H1 (cell line): Measurements from ENCODE around the gene PHTF2.

ENCODE experiments used
- BACH1 ChIP-seq: IDR thresholded peaks from 2 replicates; pipeline ENCODE4 v1.6.1; 2012; ENCODE audit warnings: low read length, improper control_type of control experiment
- EZH2 ChIP-seq: fragments of 200-600 bp; sonication (generic); IDR thresholded peaks from 2 replicates; pipeline ENCODE4 v1.7.1; 2012; ENCODE audit warnings: low read depth, mild to moderate bottlenecking, moderate library complexity, low read length, inconsistent platforms; ENCODE audit not compliant: severe bottlenecking
- JUND ChIP-seq: IDR thresholded peaks from 2 replicates; pipeline ENCODE4 v1.6.1; 2011; ENCODE audit warnings: mild to moderate bottlenecking, improper control_type of control experiment, low read length
- POLR2A ChIP-seq, 2 experiments: IDR thresholded peaks; 1 replicate in 1 of 2; 2 replicates in 1 of 2; pipeline ENCODE4 v1.6.1; 2011; ENCODE audit warnings: low read depth in 2 of 2, low read length in 2 of 2, mild to moderate bottlenecking in 2 of 2; ENCODE audit errors: control extremely low read depth in 1 of 2
- POLR2AphosphoS5 ChIP-seq: IDR thresholded peaks from 2 replicates; pipeline ENCODE4 v1.6.1; 2011; ENCODE audit warnings: low read depth, low read length
- RAD21 ChIP-seq, 2 experiments: IDR thresholded peaks in 1 of 2; conservative IDR thresholded peaks in 1 of 2; 2 replicates each; pipeline ENCODE4 v1.6.1; 2011; ENCODE audit warnings: low read depth in 2 of 2, low read length in 2 of 2, improper control_type of control experiment in 1 of 2, inconsistent platforms in 1 of 2, mild to moderate bottlenecking in 1 of 2, moderate library complexity in 1 of 2
- RNF2 ChIP-seq: fragments of 200-900, 300-1000 bp; sonication (generic); IDR thresholded peaks from 2 replicates; pipeline ENCODE4 v1.7.1; 2016; ENCODE audit warnings: borderline replicate concordance, low read depth, mild to moderate bottlenecking, antibody characterized with exemption, low read length; ENCODE audit not compliant: poor library complexity, severe bottlenecking; ENCODE audit errors: missing control alignments
- SIX5 ChIP-seq: IDR thresholded peaks from 2 replicates; pipeline ENCODE4 v1.6.1; 2011; ENCODE audit warnings: mild to moderate bottlenecking, low read depth, low read length
- SP1 ChIP-seq: IDR thresholded peaks from 2 replicates; pipeline ENCODE4 v1.6.1; 2011; ENCODE audit warnings: low read depth, low read length
- TEAD4 ChIP-seq: IDR thresholded peaks from 2 replicates; pipeline ENCODE4 v1.6.1; 2012; ENCODE audit warnings: low read depth, low read length, inconsistent platforms, mixed read lengths
- TF ChIP-seq, protein P1 (sequence below), 3 experiments: IDR thresholded peaks; 1 replicate in 2 of 3; 2 replicates in 1 of 3; pipeline versions ENCODE4 v1.5.1 to v1.6.1; 2011; ENCODE audit warnings: low read length in 3 of 3, mild to moderate bottlenecking in 3 of 3, inconsistent platforms in 2 of 3, low read depth in 1 of 3, moderate library complexity in 1 of 3; ENCODE audit not compliant: insufficient read depth in 1 of 3; ENCODE audit errors: control extremely low read depth in 1 of 3
- TF ChIP-seq, protein P2 (sequence below): IDR thresholded peaks from 2 replicates; pipeline ENCODE4 v1.6.1; 2011; ENCODE audit warnings: low read length, improper control_type of control experiment
- TF ChIP-seq, protein P3 (sequence below): IDR thresholded peaks from 2 replicates; pipeline ENCODE4 v1.6.1; 2012; ENCODE audit warnings: low read length, inconsistent platforms
- TF ChIP-seq, protein P4 (sequence below): IDR thresholded peaks from 2 replicates; pipeline ENCODE4 v1.6.1; 2012; ENCODE audit warnings: inconsistent platforms

DNA sequence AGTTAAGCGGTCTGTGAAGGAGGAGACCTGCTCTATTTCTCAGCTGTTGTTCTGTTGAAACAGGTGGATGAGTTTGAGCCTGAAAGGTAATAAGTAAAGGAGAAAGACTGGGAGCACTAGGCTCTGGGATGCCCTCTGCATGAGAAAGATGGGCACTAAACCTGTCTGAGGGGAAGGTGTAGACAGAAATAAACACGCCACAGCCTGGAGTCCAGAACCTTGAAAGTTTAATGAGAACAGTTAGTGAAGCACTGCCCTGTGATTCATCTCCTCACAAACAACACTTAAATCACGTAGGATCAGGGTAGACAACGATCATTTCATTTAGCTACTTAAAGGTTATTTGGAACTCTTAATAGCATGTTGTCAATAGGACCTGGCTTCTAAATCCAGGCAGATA is 193.1 kb downstream of the PHTF2 start:
- TF ChIP-seq, protein P1, sequence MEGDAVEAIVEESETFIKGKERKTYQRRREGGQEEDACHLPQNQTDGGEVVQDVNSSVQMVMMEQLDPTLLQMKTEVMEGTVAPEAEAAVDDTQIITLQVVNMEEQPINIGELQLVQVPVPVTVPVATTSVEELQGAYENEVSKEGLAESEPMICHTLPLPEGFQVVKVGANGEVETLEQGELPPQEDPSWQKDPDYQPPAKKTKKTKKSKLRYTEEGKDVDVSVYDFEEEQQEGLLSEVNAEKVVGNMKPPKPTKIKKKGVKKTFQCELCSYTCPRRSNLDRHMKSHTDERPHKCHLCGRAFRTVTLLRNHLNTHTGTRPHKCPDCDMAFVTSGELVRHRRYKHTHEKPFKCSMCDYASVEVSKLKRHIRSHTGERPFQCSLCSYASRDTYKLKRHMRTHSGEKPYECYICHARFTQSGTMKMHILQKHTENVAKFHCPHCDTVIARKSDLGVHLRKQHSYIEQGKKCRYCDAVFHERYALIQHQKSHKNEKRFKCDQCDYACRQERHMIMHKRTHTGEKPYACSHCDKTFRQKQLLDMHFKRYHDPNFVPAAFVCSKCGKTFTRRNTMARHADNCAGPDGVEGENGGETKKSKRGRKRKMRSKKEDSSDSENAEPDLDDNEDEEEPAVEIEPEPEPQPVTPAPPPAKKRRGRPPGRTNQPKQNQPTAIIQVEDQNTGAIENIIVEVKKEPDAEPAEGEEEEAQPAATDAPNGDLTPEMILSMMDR (IDR thresholded peaks at IDR 0.05; ENCODE audit: control extremely low read depth in 1 of 3, insufficient read depth in 1 of 3, low read depth in 1 of 3, low read length in 3 of 3) = no peak
- TF ChIP-seq RNF2 (no peak), POLR2AphosphoS5 (no peak), RAD21 (IDR thresholded peaks at IDR 0.05 in 1 of 2, conservative IDR thresholded peaks at IDR 0.05 in 1 of 2; ENCODE audit: low read depth in 2 of 2, low read length in 2 of 2) (no peak), EZH2 (no peak), POLR2A (IDR thresholded peaks at IDR 0.05; ENCODE audit: control extremely low read depth in 1 of 2, low read depth in 2 of 2, low read length in 2 of 2) (no peak), SP1 (no peak), SIX5 (no peak), TEAD4 (no peak), JUND (no peak), BACH1 (no peak)
- TF ChIP-seq, protein P2, sequence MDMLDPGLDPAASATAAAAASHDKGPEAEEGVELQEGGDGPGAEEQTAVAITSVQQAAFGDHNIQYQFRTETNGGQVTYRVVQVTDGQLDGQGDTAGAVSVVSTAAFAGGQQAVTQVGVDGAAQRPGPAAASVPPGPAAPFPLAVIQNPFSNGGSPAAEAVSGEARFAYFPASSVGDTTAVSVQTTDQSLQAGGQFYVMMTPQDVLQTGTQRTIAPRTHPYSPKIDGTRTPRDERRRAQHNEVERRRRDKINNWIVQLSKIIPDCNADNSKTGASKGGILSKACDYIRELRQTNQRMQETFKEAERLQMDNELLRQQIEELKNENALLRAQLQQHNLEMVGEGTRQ = no peak
- TF ChIP-seq, protein P3, sequence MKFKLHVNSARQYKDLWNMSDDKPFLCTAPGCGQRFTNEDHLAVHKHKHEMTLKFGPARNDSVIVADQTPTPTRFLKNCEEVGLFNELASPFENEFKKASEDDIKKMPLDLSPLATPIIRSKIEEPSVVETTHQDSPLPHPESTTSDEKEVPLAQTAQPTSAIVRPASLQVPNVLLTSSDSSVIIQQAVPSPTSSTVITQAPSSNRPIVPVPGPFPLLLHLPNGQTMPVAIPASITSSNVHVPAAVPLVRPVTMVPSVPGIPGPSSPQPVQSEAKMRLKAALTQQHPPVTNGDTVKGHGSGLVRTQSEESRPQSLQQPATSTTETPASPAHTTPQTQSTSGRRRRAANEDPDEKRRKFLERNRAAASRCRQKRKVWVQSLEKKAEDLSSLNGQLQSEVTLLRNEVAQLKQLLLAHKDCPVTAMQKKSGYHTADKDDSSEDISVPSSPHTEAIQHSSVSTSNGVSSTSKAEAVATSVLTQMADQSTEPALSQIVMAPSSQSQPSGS = no peak
- TF ChIP-seq, protein P4, sequence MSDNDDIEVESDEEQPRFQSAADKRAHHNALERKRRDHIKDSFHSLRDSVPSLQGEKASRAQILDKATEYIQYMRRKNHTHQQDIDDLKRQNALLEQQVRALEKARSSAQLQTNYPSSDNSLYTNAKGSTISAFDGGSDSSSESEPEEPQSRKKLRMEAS = no peak
